OCI-LY1 (cell line): ENCODE results near the gene CTNNA2.

Experiments used
- CTCF ChIP-seq: fragments of 200-600 bp; sonication (generic), shearing (Covaris generic); IDR thresholded peaks from 2 replicates; pipeline ENCODE4 v1.5.1; 2017; ENCODE audit warnings: mild to moderate bottlenecking, antibody characterized with exemption, low read length, moderate library complexity, mixed read lengths
- EZH2 ChIP-seq: fragments of 200-600 bp; sonication (generic), shearing (Covaris generic); IDR thresholded peaks from 2 replicates; pipeline ENCODE4 v1.8.0; 2017; ENCODE audit warnings: borderline replicate concordance, mixed run types, mild to moderate bottlenecking, antibody characterized with exemption, low read length, moderate library complexity, mixed read lengths

GRCh38 chr2:79669714-79670113 lies 156.9 kb downstream of the CTNNA2 start:
- no peak for TF ChIP-seq CTCF
- no peak for TF ChIP-seq EZH2
